WERI-Rb-1 (cell line): ENCODE results near the gene BEND4.

Experiments used
- DNase-seq: peaks from one replicate; pipeline ENCODE4 v3.0.0-alpha.2; 2020
- H3K27ac ChIP-seq: fragments of 250-450 bp; sonication (Bioruptor Pico); 2 replicates; pipeline ENCODE4 v1.5.1; 2020; ENCODE audit warnings: mild to moderate bottlenecking, moderate library complexity
- H3K27me3 ChIP-seq: fragments of 250-450 bp; sonication (Bioruptor Pico); 2 replicates; pipeline ENCODE4 v1.5.1; 2021; ENCODE audit warnings: mild to moderate bottlenecking, low read depth, moderate library complexity; ENCODE audit not compliant: insufficient read depth, severe bottlenecking
- H3K36me3 ChIP-seq: fragments of 250-450 bp; sonication (Bioruptor Pico); 2 replicates; pipeline ENCODE4 v1.5.1; 2020; ENCODE audit warnings: mild to moderate bottlenecking, moderate library complexity
- H3K4me3 ChIP-seq: 2 replicates; pipeline ENCODE4 v1.5.1; 2011; ENCODE audit warnings: low read depth, mild to moderate bottlenecking, control low read depth, low read length
- H3K9me3 ChIP-seq: fragments of 250-450 bp; sonication (Bioruptor Pico); 2 replicates; pipeline ENCODE4 v1.5.1; 2021; ENCODE audit warnings: mild to moderate bottlenecking, moderate library complexity; ENCODE audit not compliant: severe bottlenecking
- CTCF ChIP-seq: IDR thresholded peaks from 2 replicates; pipeline ENCODE4 v1.5.1; 2011; ENCODE audit warnings: low read depth, mild to moderate bottlenecking, control low read depth, inconsistent platforms, low read length

BEND4 gene

GRCh38 chr4:42066402-42066801 lies 86.1 kb downstream of the BEND4 start:
- Histone ChIP-seq H3K36me3 (peaks cover 20% of the 10 kb centered on the region), H3K4me3 (no peak overlapping the region), H3K27ac (no peak overlapping the region), H3K27me3 (no peaks in the 10 kb centered on the region), H3K9me3 (no peaks in the 10 kb centered on the region)
- no peak for DNase-seq
- TF ChIP-seq CTCF: no peak
